ENCODE measurements around the gene SH2D2A. TPM values are rescaled to one million over a fixed set of nuclear protein-coding genes. Genes with fewer than 3 reads are reported as not detected.

The SH2D2A gene
- polyA plus RNA-seq, 1 of the 3 experiments (the other 2 are of a cell fraction), result not detected

DNA sequence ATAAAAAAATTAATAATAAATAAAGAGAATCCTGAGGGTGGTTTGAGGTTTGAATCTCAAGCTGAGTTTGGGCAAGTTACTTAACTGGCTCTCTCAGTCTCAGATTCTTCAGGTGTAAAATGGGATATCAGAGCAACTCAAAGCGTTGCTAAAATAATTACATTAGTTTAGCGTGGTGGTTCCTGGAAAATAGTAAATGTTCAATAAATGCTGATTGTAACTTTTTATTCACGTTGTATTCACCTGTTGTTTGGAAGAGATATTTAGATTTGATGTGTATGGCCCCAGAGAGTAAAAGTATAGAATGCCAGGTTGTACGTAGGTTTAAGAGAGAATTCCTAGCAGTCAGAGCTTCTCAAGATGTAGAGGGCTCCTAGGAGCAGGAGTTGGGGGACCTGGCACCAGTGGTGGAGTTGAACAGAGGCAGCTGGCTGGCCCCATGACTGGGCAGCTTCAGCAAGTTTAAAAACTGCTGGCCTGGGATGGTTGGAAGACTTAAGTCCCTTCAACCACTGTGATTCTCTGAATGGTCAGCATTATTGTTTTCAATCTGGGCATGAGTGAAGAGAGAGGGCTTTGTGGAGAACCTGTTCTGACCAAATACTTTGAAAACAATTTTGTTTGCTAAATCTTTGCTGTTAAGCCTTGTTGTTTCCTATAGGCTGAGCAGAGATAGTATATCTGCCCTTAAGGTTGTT, 26.9 kb downstream of the SH2D2A start:
- H3K4me1 ChIP-seq (ENCODE audit: control insufficient read depth in 1 of 2, insufficient read depth in 2 of 2, low read depth in 1 of 2, low read length in 1 of 2), result no peaks in the 10 kb centered on the region; a peak in 1 of 4 replicates
- no peak overlapping the region for H3K4me3 ChIP-seq (ENCODE audit: low read depth in 2 of 2, low read length in 1 of 2)
- WGBS (ENCODE audit: low lambda C conversion rate), result 95% methylated on average over 4 of the region's 4 CpGs
- no peaks in the 10 kb centered on the region for H3F3A ChIP-seq (replicated peaks; ENCODE audit: insufficient read depth)
- no peaks in the 10 kb centered on the region for H3K9me2 ChIP-seq
- TF ChIP-seq ELF1 (IDR thresholded peaks at IDR 0.05), result no peak
- TF ChIP-seq, protein P1, sequence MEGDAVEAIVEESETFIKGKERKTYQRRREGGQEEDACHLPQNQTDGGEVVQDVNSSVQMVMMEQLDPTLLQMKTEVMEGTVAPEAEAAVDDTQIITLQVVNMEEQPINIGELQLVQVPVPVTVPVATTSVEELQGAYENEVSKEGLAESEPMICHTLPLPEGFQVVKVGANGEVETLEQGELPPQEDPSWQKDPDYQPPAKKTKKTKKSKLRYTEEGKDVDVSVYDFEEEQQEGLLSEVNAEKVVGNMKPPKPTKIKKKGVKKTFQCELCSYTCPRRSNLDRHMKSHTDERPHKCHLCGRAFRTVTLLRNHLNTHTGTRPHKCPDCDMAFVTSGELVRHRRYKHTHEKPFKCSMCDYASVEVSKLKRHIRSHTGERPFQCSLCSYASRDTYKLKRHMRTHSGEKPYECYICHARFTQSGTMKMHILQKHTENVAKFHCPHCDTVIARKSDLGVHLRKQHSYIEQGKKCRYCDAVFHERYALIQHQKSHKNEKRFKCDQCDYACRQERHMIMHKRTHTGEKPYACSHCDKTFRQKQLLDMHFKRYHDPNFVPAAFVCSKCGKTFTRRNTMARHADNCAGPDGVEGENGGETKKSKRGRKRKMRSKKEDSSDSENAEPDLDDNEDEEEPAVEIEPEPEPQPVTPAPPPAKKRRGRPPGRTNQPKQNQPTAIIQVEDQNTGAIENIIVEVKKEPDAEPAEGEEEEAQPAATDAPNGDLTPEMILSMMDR (IDR thresholded peaks at IDR 0.05), result no peak
- TF ChIP-seq RAD21 (IDR thresholded peaks at IDR 0.05; ENCODE audit: low read length), result no peak
- TF ChIP-seq MEF2A (IDR thresholded peaks at IDR 0.05; ENCODE audit: borderline replicate concordance, low read depth), result no peak
- no peak for TF ChIP-seq FOXJ3 (CRISPR knock-in tag; IDR thresholded peaks at IDR 0.05)
- no peak for TF ChIP-seq EZH2phosphoT487 (IDR thresholded peaks at IDR 0.05; ENCODE audit: borderline replicate concordance, low read depth)
- TF ChIP-seq NRF1 (IDR thresholded peaks at IDR 0.05; ENCODE audit: low read depth, low read length), result no peak
- no peak for TF ChIP-seq USF1 (IDR thresholded peaks at IDR 0.05; ENCODE audit: borderline replicate concordance, low read depth)
- TF ChIP-seq RCOR1 (IDR thresholded peaks at IDR 0.05; ENCODE audit: low read length), result no peak
- TF ChIP-seq NFIC (IDR thresholded peaks at IDR 0.05; ENCODE audit: borderline replicate concordance), result no peak
- no peak for TF ChIP-seq TCF12 (IDR thresholded peaks at IDR 0.05)
- no peak for TF ChIP-seq RFX5 (IDR thresholded peaks at IDR 0.05; ENCODE audit: low read length)
- no peak for TF ChIP-seq GATA2 (CRISPR knock-in tag; IDR thresholded peaks at IDR 0.05)
- no peak overlapping the region for H3K4me2 ChIP-seq
- H2AFZ ChIP-seq (ENCODE audit: low read depth), result no peak overlapping the region
- DNase-seq, result no peak
- peaks cover 49 to 53% of the 10 kb centered on the region in 2 experiments for H3K36me3 ChIP-seq (replicated peaks in 1 of 2; ENCODE audit: control insufficient read depth in 1 of 2, insufficient read depth in 2 of 2, low read length in 1 of 2)
- H3K9me3 ChIP-seq, result no peaks in the 10 kb centered on the region
- ChIA-PET CTCF (interaction anchor here (0.7 to 3.4 kb wide), 9 partner anchors 8 to 138 kb away, joined by 3 to 21 read pairs (median 7); partner anchors contain the start of genes ISG20L2, METTL25B and NTRK1), POLR2A (interaction anchor here (0.6 kb wide), 1 partner anchor 74 kb away, joined by 3 read pairs; no protein-coding TSS in a partner anchor)
- peaks cover 35% of the 10 kb centered on the region for H3K79me2 ChIP-seq (ENCODE audit: insufficient read depth)
- H4K20me1 ChIP-seq (ENCODE audit: insufficient read depth), result peaks cover 12% of the 10 kb centered on the region
- no peak overlapping the region for H3K27ac ChIP-seq (ENCODE audit: low read depth in 2 of 2, low read length in 1 of 2)
- H3K9ac ChIP-seq, result no peak overlapping the region
- H3K27me3 ChIP-seq (ENCODE audit: insufficient read depth), result no peaks in the 10 kb centered on the region

GRCh38 chr1:156788136-156788535, 28.5 kb downstream of the SH2D2A start:
- no peak for DNase-seq
- H3K27me3 ChIP-seq (ENCODE audit: insufficient read depth), result no peaks in the 10 kb centered on the region
- peaks cover 51% of the 10 kb centered on the region for H3K79me2 ChIP-seq (ENCODE audit: insufficient read depth)
- no peak overlapping the region for H3K4me3 ChIP-seq (ENCODE audit: low read depth in 2 of 2, low read length in 1 of 2)
- no peaks in the 10 kb centered on the region for H3K4me1 ChIP-seq (ENCODE audit: control insufficient read depth in 1 of 2, insufficient read depth in 2 of 2, low read depth in 1 of 2, low read length in 1 of 2)
- H3F3A ChIP-seq (replicated peaks; ENCODE audit: insufficient read depth), result no peaks in the 10 kb centered on the region
- H4K20me1 ChIP-seq (ENCODE audit: insufficient read depth), result peaks cover 12% of the 10 kb centered on the region
- H3K36me3 ChIP-seq (replicated peaks in 1 of 2; ENCODE audit: control insufficient read depth in 1 of 2, insufficient read depth in 2 of 2, low read length in 1 of 2), result peaks cover 44 to 47% of the 10 kb centered on the region in 2 experiments
- H3K27ac ChIP-seq (ENCODE audit: low read depth in 2 of 2, low read length in 1 of 2), result no peak overlapping the region
- TF ChIP-seq MEF2A (IDR thresholded peaks at IDR 0.05; ENCODE audit: borderline replicate concordance, low read depth) (no peak), ELF1 (IDR thresholded peaks at IDR 0.05) (no peak), NRF1 (IDR thresholded peaks at IDR 0.05; ENCODE audit: low read depth, low read length) (no peak), GATA2 (CRISPR knock-in tag; IDR thresholded peaks at IDR 0.05) (no peak), USF1 (IDR thresholded peaks at IDR 0.05; ENCODE audit: borderline replicate concordance, low read depth) (no peak), IRF3 (IDR thresholded peaks at IDR 0.05; ENCODE audit: low read depth, low read length) (no peak)
- no peak overlapping the region for H3K9ac ChIP-seq
- 95% methylated on average over 2 of the region's 2 CpGs for WGBS (ENCODE audit: low lambda C conversion rate)
- H3K9me3 ChIP-seq, result no peaks in the 10 kb centered on the region
- H3K4me2 ChIP-seq, result no peak overlapping the region
- POLR2A ChIA-PET, result no interaction called here
- H2AFZ ChIP-seq (ENCODE audit: low read depth), result no peak overlapping the region
- no peaks in the 10 kb centered on the region for H3K9me2 ChIP-seq
- CTCF ChIA-PET, result interaction anchor here (1.3 to 3.4 kb wide), 9 partner anchors 10 to 163 kb away, joined by 3 to 15 read pairs (median 7); partner anchors contain the start of genes ISG20L2, METTL25B and NTRK1
